ACC112 (cell line): ENCODE results near the gene TGM5.
"Not testable (repeated sequence)": the region's sequence is repeated elsewhere in the genome, so short reads cannot be mapped to it uniquely, and the experiment has no call there.

Experiments
- H2AFZ ChIP-seq: fragments of 200-600 bp; sonication (generic); one replicate; pipeline ENCODE4 v1.6.0; 2017; ENCODE audit warnings: antibody characterized with exemption, low read length; ENCODE audit not compliant: unreplicated experiment
- H3K27ac ChIP-seq: fragments of 200-600 bp; sonication (generic); 2 replicates; pipeline ENCODE4 v1.5.1; 2014; ENCODE audit warnings: low read depth, mild to moderate bottlenecking, antibody characterized with exemption, low read length, moderate library complexity
- H3K27me3 ChIP-seq: fragments of 200-600 bp; sonication (generic); 2 replicates; pipeline ENCODE4 v1.6.1; 2014; ENCODE audit warnings: mild to moderate bottlenecking, antibody characterized with exemption, low read length, moderate library complexity, mixed read lengths; ENCODE audit not compliant: insufficient read depth
- H3K36me3 ChIP-seq: fragments of 200-600 bp; sonication (generic); 2 replicates; pipeline ENCODE4 v1.6.1; 2016; ENCODE audit warnings: mild to moderate bottlenecking, antibody characterized with exemption, low read length, moderate library complexity, mixed read lengths; ENCODE audit not compliant: insufficient read depth
- H3K4me1 ChIP-seq: fragments of 200-600 bp; sonication (generic); one replicate; pipeline ENCODE4 v1.6.1; 2016; ENCODE audit warnings: low read length, mixed read lengths; ENCODE audit not compliant: insufficient read depth, unreplicated experiment, control insufficient read depth
- H3K4me3 ChIP-seq: fragments of 200-600 bp; sonication (generic); 2 replicates; pipeline ENCODE4 v1.5.1; 2014; ENCODE audit warnings: mild to moderate bottlenecking, low read depth, low read length
- H3K79me2 ChIP-seq: fragments of 200-600 bp; sonication (generic); one replicate; pipeline ENCODE4 v1.6.0; 2016; ENCODE audit warnings: low read length; ENCODE audit not compliant: control insufficient read depth, unreplicated experiment, insufficient read depth

TGM5 gene, protein sequence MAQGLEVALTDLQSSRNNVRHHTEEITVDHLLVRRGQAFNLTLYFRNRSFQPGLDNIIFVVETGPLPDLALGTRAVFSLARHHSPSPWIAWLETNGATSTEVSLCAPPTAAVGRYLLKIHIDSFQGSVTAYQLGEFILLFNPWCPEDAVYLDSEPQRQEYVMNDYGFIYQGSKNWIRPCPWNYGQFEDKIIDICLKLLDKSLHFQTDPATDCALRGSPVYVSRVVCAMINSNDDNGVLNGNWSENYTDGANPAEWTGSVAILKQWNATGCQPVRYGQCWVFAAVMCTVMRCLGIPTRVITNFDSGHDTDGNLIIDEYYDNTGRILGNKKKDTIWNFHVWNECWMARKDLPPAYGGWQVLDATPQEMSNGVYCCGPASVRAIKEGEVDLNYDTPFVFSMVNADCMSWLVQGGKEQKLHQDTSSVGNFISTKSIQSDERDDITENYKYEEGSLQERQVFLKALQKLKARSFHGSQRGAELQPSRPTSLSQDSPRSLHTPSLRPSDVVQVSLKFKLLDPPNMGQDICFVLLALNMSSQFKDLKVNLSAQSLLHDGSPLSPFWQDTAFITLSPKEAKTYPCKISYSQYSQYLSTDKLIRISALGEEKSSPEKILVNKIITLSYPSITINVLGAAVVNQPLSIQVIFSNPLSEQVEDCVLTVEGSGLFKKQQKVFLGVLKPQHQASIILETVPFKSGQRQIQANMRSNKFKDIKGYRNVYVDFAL

DNA sequence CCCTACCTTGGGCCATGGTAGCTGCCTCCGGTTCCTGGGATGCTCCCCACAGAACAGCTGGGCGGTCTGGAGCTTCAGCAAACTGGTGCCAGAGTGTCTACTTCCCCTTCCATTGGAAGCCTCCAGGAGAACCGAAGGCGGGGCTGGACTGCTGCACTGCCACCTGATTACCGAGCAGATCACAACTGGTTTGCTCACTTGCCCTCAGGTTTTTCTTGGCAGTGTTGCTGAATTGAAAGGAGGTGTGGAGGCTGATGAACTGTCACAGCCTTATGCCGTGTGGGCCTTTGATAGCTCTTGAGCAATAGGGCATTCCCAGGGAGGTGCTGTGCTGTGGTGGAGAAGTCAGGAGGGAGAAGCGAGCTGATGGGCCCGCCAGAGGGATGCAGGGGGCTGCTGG is at the start of gene TGM5:
Gene TGM5 (minus strand): TSS at position 95 of the 400 bp plus-strand sequence. CDS start 79 bp downstream, at position 16.
- Histone ChIP-seq H3K4me3 (no peak within 1 kb of the TSS), H3K79me2 (no peaks in the 10 kb centered on the region), H3K27ac (no peak within 1 kb of the TSS), H2AFZ (no peak within 1 kb of the TSS), H3K4me1 (no peaks in the 10 kb centered on the region), H3K27me3 (peaks cover 95% of the 10 kb centered on the region), H3K36me3 (no peaks in the 10 kb centered on the region)

DNA sequence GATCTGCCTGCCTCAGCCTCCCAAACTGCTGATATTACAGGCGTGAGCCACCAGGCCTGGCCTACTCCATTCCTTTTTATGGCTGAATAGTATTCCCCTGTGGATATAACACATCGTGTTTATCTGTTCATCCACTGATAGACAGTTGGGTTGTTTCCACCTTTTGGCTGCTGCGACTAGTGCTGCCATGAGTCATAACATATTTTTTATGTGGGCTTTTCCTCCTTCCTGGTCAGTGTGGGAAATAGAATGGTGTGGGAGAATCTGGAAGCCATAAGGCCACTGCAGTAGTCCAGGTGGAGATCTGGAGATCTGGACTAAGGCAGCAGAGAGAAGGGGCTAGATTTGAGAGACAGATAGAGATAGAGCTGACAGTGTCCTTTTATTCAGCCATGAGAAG is 47.4 kb upstream of the TGM5 start:
- Histone ChIP-seq H3K36me3 (no peaks in the 10 kb centered on the region), H3K27me3 (peaks cover 68% of the 10 kb centered on the region), H2AFZ (no peak overlapping the region), H3K27ac (no peak overlapping the region), H3K4me1 (no peaks in the 10 kb centered on the region), H3K4me3 (no peak overlapping the region), H3K79me2 (no peaks in the 10 kb centered on the region)

DNA sequence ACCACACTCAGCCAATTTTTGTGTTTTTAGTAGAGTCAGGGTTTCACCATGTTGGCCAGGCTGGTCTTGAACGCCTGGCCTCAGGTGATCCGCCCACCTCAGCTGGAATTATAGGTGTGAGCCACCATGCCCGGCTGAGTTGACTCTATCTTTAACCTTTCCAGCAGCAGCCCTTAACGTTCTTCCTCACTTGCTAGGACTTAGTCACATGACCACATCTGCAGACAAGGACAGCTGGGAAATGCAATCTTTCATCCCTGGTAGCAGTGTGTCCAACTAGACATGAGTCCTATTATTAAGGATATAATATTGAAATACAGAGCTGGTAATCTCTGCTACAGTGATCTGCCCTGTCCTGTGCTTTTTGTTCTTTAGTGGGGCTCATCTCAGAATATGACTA is 45.6 kb upstream of the TGM5 start:
- Histone ChIP-seq H2AFZ (no peak overlapping the region), H3K4me1 (no peaks in the 10 kb centered on the region), H3K4me3 (no peak overlapping the region), H3K27ac (no peak overlapping the region), H3K36me3 (no peaks in the 10 kb centered on the region), H3K27me3 (peaks cover 76% of the 10 kb centered on the region), H3K79me2 (no peaks in the 10 kb centered on the region)

DNA sequence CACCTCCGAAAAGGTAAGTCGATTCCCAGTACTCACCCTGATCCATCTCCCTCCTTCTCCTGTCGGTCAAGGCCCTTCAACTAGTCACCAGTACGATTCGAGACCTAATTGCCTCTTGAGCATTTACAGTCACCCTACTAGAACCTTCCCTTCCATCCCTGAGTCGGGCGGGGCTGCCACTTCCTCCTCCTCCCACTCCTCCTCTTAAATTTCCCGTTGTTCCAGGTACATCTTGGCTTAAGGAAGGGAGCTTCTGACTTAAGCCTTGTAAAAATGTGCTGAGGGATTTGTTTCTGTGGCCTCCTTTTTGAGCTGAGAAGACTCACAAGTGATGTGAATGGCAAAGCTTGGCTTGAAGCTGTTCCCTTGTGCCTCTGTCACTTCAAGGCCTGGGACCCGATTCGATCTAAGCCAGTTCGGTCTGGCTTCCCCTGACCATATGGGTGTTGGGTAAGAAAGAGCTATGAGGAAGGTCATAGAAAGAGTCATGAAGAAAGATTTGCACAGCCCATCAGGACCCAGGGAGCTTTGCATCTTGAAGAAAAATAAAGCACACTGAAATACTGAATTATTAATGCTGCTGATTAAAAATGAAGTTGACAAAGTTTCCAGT is 35.6 kb upstream of the TGM5 start, which contains the start of gene TGM7:
Gene TGM7 (minus strand): TSS at position 51 of the 613 bp plus-strand sequence.
- no peaks in the 10 kb centered on the region for H3K36me3 ChIP-seq
- H3K4me3 ChIP-seq, result no peak within 1 kb of the TSS
- no peak within 1 kb of the TSS for H2AFZ ChIP-seq
- H3K79me2 ChIP-seq, result no peaks in the 10 kb centered on the region
- H3K27me3 ChIP-seq, result peaks cover 60% of the 10 kb centered on the region
- no peak within 1 kb of the TSS for H3K27ac ChIP-seq
- H3K4me1 ChIP-seq, result no peaks in the 10 kb centered on the region

DNA sequence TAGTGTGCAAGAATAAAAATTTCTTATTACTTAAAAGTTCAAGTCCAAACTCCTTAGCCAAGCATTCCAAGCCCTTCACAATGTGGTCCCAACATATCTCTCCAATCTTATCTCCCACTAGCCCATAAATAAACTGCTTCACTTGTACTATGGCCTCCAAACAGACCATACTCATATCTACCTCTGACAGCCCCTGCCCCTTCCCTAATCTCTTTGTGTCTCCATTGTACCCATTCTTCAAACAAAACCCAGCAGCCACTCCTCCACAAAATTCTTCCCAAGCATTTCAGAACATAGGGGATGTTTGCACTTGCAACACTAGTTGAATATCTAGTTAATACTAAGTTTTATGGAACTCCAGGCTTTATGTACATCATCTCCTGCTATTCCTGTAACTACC is 33.2 kb upstream of the TGM5 start:
- Histone ChIP-seq H3K36me3 (no peaks in the 10 kb centered on the region), H3K27ac (no peak overlapping the region), H3K79me2 (no peaks in the 10 kb centered on the region), H3K27me3 (peaks cover 56% of the 10 kb centered on the region), H2AFZ (no peak overlapping the region), H3K4me3 (no peak overlapping the region), H3K4me1 (no peaks in the 10 kb centered on the region)

DNA sequence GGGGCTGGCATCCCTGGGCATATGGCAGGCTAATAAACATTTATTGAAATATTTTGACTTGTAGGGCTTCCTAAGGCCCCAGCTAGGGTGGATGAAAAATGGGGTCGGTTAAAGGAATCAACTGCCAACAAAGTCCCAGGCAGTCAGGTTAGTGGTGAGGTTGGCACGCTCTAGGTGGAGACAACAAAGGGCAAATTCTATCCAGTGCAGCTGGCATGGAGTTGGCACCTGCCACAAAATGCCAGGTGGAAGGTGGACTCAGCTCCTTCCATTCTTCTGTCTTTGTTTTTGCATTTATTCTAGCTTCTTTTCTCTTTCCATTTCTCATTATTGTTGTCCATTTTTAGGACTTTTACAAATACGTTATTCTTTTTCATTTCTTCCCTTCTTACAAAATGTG is 32.7 kb upstream of the TGM5 start:
- H3K4me1 ChIP-seq, result no peaks in the 10 kb centered on the region
- peaks cover 56% of the 10 kb centered on the region for H3K27me3 ChIP-seq
- no peak overlapping the region for H3K27ac ChIP-seq
- no peaks in the 10 kb centered on the region for H3K79me2 ChIP-seq
- no peaks in the 10 kb centered on the region for H3K36me3 ChIP-seq
- H3K4me3 ChIP-seq, result no peak overlapping the region
- no peak overlapping the region for H2AFZ ChIP-seq

DNA sequence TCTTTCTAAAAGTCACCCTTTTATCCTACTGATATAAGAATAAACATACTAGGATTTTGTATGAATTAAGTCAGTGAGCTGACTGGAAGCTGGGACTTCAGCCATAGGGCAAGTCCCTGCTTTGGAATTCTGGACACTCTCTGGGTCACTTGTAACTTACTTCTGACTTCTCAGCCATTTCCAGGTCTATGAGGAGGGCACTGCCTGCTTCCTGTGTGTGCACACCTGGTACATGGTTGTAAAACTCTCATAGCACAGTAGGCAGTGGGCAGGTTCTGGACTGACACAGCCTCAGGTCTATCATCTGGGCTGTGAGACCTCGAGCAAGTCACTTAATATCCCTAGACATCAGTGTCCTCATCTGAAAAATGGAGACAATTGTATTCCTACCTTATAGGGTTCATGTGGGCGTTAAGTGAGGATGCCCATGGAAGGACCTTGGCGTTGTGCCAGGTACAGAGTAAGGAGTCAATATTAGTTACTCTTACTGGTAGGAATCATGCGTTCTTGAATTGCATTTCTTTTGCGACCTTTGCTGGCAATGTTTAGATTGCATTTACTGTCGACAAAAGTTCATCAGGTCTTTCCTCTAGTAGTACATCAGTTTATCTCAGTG is 27.5 kb upstream of the TGM5 start:
- Histone ChIP-seq H3K4me3 (no peak overlapping the region), H3K27ac (no peak overlapping the region), H2AFZ (no peak overlapping the region), H3K4me1 (no peaks in the 10 kb centered on the region), H3K36me3 (no peaks in the 10 kb centered on the region), H3K79me2 (no peaks in the 10 kb centered on the region), H3K27me3 (peaks cover 70% of the 10 kb centered on the region)

DNA sequence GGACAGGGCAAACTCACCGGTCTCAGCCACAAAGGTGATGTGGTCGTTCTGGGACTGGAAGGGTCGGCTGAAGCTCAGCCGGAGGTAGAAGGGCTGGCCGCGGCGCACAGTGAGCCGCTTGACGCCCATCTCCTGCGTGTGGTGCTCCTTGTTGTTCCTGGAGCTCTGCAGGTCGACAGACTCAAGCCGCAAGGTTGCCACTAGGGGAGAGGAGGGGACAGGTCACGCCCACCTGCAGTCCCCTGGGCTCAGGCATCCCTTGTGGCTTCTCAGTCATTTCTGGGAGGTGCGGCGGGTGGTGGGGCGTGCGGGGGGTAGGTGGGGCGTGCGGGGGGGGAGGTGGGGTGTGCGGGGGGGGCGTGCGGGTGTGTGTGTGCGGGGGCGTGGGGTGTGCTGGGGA is 26.7 kb upstream of the TGM5 start:
- no peak overlapping the region for H3K4me3 ChIP-seq
- no peaks in the 10 kb centered on the region for H3K36me3 ChIP-seq
- H2AFZ ChIP-seq, result no peak overlapping the region
- no peaks in the 10 kb centered on the region for H3K79me2 ChIP-seq
- H3K27me3 ChIP-seq, result peaks cover 64% of the 10 kb centered on the region
- H3K27ac ChIP-seq, result no peak overlapping the region
- no peaks in the 10 kb centered on the region for H3K4me1 ChIP-seq

DNA sequence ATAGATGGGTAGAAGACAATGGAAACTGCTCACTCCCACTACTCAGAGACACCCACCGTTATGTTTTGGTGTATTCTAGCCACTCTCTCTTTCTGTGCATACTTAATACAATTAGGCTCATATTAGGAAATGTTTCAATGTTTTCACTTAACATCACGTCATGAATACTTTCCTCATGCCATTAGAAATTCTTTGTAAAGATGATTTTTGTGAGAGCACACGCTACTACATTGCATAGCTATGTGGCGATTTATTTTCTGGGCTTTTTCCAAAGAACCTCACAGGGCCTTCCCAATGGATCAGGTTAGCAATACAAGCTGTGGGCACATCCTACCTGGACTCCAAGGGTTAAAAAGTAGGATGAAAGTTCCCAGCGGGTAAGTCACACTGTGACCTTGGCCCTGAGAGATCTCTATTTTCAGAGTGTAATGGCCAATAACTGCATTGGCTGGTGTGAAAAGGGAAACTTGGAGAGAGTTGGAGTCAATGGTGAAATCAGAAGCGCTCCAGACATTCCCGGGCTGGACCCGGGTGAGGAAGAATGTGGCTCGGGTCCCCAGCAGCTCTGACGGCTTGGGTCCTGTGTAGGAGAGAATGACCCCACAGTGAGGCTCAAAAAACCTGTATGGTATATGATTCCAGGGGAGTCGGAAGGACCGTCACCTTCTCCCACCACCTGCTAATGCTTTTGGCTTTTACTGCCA is 25.8 kb upstream of the TGM5 start:
- Histone ChIP-seq H3K36me3 (no peaks in the 10 kb centered on the region), H3K27me3 (peaks cover 64% of the 10 kb centered on the region), H2AFZ (no peak overlapping the region), H3K4me1 (no peaks in the 10 kb centered on the region), H3K27ac (no peak overlapping the region), H3K79me2 (no peaks in the 10 kb centered on the region), H3K4me3 (no peak overlapping the region)

DNA sequence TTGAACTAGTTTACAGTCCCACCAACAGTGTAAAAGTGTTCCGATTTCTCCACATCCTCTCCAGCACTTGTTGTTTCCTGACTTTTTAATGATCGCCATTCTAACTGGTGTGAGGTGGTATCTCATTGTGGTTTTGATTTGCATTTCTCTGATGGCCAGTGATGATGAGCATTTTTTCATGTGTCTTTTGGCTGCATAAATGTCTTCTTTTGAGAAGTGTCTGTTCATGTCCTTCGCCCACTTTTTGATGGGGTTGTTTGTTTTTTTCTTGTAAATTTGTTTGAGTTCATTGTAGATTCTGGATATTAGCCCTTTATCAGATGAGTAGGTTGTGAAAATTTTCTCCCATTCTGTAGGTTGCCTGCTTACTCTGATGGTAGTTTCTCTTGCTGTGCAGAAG is 22.9 kb upstream of the TGM5 start:
- H3K27ac ChIP-seq, H2AFZ ChIP-seq, H3K36me3 ChIP-seq, H3K4me1 ChIP-seq, H3K4me3 ChIP-seq, H3K79me2 ChIP-seq: not testable (repeated sequence)
- H3K27me3 ChIP-seq, result peaks cover 54% of the 10 kb centered on the region
